ENCODE measurements around the gene EIF2AK2. TPM values are rescaled to one million over a fixed set of nuclear protein-coding genes. Genes with fewer than 3 reads are reported as not detected.

Gene EIF2AK2
- polyA plus RNA-seq, 4 donors: 29.5 to 39.7 (median 38.1) TPM

Other genes with a start within 250 kb of the EIF2AK2 start
- 10 to 100 TPM; 18.8 to 25.1 (median 23.2) TPM for gene STRN, start 190.4 kb downstream of the EIF2AK2 start, polyA plus RNA-seq (ENCODE audit: insufficient read length in 4 of 4)
- 10 to 100 TPM; 20.3 to 23.8 (median 22.8) TPM for gene HEATR5B, start 72.6 kb downstream of the EIF2AK2 start, polyA plus RNA-seq (ENCODE audit: insufficient read length in 4 of 4)
- 10 to 100 TPM in 3 of 4 donors, 1 to 10 TPM in 1; 8.7 to 11.5 (median 10.4) TPM for gene GPATCH11, start 72.5 kb downstream of the EIF2AK2 start, polyA plus RNA-seq (ENCODE audit: insufficient read length in 4 of 4)
- not detected for gene SULT6B1, start 31.7 kb upstream of the EIF2AK2 start, polyA plus RNA-seq (ENCODE audit: insufficient read length in 4 of 4)
- 10 to 100 TPM; 49.8 to 68.2 (median 61.7) TPM for gene CEBPZOS, start 39.5 kb upstream of the EIF2AK2 start, polyA plus RNA-seq (ENCODE audit: insufficient read length in 4 of 4)
- gene CEBPZ, start 74.6 kb upstream of the EIF2AK2 start, polyA plus RNA-seq (ENCODE audit: insufficient read length in 4 of 4): 10 to 100 TPM; 70.7 to 89.1 (median 83.6) TPM
- gene NDUFAF7, start 74.7 kb upstream of the EIF2AK2 start, polyA plus RNA-seq (ENCODE audit: insufficient read length in 4 of 4): 10 to 100 TPM; 20.8 to 27.7 (median 22.7) TPM
- gene PRKD3, start 167.9 kb upstream of the EIF2AK2 start, polyA plus RNA-seq (ENCODE audit: insufficient read length in 4 of 4): 10 to 100 TPM; 46.0 to 56.3 (median 54.1) TPM
- gene QPCT, start 187.7 kb upstream of the EIF2AK2 start, polyA plus RNA-seq (ENCODE audit: insufficient read length in 4 of 4): 10 to 100 TPM; 12.3 to 16.5 (median 15.2) TPM

All from right renal pelvis (tissue), 4 donors.